Hematopoietic multipotent progenitor cell treated with erythropoietin and hydrocortisone succinate and interleukin-3 and kit ligand, for 8 days (in vitro differentiated cells): ENCODE results near the gene TMEM174.
"Not testable (repeated sequence)": the region's sequence is repeated elsewhere in the genome, so short reads cannot be mapped to it uniquely, and the experiment has no call there.

Experiments
- DNase-seq: peaks from one replicate; pipeline ENCODE4 v3.0.0-alpha.2; 2015

Gene TMEM174

DNA sequence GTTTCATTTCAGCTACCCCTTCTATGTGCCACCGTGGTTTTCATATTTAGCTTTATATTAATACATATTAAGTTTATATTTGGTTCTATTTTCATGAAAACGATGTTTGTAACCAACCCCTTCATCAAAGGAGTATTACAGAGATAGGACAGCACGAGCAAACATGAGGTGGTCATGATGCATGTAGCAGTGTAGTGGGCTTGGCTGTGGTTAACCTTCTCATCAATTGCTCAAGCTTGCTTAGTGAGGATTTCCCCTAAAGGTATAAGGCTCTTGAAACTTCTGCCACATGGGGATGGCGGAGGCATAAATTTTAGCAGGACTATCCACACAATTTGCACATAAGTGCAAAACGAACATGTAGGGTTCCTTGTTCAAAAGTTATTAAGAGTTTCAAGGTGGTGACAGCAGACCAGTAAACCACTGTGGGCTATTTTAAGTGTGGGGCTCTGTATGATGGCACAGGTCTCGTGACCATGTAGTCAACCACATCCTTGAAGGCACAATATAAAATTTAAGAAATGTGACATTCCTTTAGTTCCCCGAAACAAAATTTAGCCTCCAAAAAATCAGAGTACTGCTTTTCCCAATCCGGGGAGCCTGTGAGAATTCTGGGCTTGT lies 24.8 kb downstream of the TMEM174 start:
- no peak for DNase-seq

DNA sequence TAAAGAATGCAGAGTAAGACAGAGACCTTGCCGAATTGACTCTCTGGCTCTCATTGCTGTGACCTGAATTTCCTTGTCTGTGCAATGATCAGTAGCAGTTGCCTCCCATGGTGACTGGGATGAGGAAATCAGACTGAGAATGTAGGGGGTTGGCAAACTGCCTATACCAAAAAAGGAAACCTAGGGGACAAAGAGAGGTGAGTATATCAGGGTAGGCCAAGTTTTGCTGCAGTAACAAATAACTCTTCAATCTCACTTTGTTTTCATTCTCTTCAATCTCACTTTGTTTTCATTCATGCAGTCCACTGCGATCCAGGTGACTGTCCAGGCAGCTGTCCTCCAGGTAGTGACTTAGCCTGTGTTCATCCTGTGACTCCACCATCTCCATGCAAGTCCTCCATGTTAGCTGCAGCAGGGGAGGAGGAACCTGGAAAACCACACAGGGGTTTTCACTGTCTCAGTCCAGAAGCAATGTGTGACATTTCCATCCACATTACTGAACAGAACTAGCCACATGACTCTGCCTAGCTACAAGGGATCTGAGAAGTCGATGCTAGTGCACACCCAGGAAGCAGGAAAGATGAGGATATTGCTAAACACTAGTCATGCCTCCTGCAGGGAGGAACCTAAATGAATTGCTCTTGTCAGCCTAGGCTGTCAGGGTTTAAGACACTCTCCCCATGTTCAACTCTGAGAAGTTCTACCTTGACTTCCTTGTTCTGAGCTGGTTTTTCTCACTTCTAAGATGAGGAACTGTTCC lies 26.0 kb downstream of the TMEM174 start:
- no peak for DNase-seq

GRCh38 chr5:73199671-73200070 lies 26.7 kb downstream of the TMEM174 start:
- DNase-seq = no peak

DNA sequence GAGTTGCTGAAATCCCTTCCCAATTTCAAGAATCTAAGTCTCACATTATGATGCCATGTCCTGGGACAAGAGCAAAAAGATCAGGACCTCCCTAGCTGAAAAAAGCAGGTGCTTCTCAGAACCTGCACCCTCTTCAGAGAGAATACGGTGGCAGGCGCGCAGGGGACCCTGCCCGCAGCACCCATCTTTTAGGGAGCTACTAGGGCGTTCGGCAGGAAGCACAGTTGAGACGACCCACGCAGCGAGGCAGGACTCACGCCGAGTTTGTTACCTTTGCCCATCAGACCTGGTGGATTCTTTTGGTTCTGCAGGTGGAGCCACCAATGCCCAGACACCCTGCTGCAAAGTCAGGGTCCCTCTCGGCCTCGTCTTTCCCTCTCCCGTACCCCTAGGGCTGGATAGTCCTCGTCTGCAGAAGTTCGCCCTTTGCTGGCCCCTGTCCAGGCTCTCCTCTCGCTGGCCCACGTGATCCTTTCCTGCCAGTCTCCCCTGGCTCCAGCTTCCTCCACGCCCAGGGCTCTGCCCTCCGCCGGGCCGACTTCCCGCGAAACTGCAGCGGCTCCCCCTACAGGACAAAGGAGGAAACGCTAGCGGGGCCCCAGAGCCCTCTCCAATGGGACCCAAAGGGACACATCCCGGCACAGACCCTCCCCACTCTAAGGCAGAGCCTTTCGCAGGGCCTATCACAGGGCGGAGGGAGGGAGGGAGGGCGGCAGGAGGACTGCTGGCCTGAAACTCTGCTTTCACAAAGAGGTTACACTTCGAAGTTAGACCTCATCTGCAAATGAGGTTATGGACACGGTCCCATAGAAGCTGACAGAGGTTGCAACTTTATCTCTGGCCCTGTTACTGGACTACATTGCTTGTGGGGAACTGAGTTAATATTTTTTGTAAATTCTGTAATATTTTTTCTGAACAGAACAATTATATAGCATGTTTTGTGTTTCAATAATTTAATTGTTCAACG lies 28.8 kb downstream of the TMEM174 start:
- peak; percentile 85 for DNase-seq

DNA sequence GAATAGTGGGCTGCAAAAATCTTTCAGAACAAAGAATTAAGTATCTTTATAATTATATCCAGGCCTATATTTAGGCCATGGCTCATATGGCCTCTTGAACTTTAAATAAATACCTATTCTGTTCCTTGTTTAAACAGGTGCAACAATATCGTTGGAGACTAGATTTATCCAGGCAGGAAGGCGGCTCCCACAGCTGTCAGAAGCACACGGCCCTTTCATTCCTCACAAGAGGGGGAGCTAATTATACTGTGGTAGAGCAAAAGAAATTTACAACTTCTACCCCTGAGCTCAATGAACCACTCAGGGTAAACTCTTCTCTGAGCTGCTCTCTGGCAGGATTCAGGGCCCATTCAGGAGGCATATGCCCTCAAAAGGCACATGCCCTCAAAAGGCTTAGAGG lies 31.3 kb downstream of the TMEM174 start:
- DNase-seq = no peak

DNA sequence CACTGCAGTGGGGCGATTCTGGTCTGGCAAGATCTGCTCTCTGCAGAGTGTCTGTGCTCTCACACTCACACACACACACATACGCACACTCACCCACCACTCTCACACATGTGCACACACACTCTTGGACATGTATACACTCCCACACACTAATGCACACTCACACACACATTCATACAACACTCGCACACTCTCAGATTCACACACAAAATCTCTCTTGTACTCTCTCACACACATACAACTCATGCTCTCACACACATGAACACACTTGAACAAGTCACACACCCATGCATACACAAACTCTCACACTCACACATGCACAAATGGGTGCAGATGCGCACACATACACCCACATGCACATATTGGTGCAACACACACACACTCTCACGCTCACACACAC lies 31.7 kb downstream of the TMEM174 start:
- DNase-seq = no peak

GRCh38 chr5:73205305-73205704 lies 32.3 kb downstream of the TMEM174 start:
- DNase-seq = peak; percentile 92

DNA sequence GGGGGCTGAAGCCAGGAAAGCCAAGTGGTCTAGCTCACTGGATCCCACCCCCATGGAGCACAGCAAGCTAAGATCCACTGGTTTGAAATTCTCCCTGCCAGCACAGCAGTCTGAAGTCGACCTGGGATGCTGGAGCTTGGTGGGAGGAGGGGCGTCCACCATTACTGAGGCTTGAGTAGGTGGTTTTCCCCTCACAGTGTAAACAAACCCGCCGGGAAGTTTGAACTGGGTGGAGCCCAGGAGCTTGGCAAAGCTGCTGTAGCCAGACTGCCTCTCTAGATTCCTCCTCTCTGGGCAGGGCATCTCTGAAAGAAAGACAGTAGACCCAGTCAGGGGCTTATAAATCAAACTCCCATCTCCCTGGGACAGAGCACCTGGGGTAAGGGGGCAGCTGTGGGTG lies 34.2 kb downstream of the TMEM174 start:
- not testable (repeated sequence) for DNase-seq

GRCh38 chr5:73209075-73209474 lies 36.1 kb downstream of the TMEM174 start:
- DNase-seq = not testable (repeated sequence)

DNA sequence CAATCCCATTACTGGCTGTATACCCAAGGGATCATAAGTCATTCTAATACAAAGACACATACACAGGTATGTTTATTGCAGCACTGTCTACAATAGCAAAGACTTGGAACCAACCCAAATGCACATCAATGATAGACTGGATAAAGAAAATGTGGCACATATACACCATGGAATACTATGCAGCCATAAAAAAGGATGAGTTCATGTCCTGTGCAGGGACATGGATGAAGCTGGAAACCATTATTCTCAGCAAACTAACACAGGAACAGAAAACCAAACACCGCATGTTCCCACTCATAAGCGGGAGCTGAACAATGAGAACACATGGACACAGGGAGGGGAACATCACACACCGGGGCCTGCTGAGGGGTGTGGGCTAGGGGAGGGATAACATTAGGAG lies 39.7 kb downstream of the TMEM174 start:
- not testable (repeated sequence) for DNase-seq

DNA sequence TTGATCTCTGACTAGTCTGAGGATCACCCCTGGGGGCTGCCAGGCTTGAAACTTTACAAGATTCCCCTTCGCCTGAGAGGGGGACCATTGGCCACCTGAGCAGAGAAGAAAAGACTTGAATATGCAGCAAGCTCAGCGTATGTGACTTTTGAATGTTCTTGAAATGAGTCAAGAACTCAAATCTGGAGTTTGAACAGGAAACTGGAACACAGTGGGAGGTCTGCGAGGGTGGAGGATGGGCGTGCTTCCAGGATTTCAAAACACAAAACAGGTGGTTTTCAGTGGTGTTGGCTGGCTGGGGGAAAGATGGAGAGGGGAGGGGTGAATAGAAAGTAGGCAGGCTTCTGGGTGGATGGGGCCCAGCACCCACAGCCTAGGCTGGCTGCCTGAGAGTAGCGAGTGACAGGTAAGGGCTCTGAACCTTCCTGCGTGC lies 40.6 kb downstream of the TMEM174 start:
- DNase-seq = no peak

DNA sequence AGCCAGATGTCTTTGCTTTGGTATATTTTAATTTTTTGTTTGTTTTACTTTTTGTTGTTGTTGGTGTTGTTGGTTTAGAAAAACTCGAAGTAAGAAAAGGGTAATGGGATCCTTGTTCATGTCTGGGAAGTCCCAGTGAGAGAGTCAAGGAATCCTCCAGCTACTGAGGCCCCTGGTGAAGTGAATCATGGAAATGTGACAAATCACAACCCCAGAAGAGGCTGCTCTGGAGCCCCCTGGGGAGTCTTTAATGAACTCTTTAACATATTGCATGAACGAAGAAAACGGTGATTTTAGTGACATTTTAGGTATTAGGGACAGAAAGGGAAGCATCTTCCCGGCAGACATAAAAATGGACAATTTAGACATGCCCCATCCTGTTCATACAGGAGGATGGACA lies 41.3 kb downstream of the TMEM174 start:
- no peak for DNase-seq

DNA sequence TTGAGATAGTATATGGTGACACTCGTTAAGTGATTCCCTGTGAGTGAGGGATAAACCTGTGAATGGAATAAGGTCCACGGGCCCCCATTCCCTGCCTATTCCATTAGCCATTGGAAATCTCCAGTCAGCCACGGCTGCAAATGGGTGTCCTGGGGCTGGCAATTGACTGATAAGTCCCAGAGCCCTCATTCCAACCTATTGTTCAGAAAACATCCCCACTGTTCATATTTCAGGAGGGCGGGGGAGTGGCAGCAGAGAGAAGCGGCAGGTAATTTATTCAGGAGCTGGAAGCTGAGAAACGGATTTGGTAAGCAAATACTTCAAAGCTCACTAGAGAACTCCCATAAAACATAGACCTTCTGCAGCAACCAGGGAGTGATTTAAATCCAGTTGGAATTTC lies 42.0 kb downstream of the TMEM174 start:
- DNase-seq = no peak

DNA sequence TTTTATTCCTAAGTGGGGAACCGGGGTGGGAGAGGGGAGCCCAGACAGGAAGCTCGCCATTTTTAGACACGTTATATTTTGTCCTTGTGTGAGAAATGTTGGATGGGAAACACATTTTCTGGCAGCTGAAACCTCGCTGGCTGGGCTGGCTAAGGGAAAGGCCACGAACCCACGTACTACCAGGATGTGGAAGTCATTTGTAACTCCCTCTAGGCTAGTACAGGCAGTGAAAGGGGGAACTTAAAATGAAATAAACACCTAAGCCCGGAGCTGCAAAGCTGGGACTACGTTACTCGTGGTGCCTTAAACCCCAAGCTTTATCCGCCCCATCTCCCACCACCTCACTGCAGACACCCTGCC lies 42.5 kb downstream of the TMEM174 start:
- DNase-seq = no peak

- peak; percentile 76 for DNase-seq
These were observed 43.1 kb downstream of the TMEM174 start for GRCh38 chr5:73215891-73216610.

- DNase-seq = peak; percentile 20
These were observed 45.7 kb downstream of the TMEM174 start for GRCh38 chr5:73218552-73219171.

DNA sequence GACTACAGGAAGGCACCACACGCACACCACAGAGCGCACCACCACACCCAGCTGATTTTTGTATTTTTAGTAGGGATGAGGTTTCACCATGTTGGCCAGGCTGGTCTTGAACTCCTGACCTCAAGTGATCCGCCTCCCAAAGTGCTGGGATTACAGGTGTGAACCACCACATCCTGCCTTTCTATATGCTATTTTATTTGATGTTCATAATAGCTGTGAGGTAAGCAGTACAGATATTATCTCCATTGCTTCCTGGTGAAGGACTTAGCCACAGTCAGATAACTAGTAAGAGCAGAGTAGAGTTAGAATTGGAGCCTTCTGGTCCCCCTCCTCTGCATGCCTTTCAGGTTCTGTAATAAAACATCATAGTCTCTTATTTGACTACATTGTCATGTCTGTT lies 46.3 kb downstream of the TMEM174 start:
- DNase-seq = not testable (repeated sequence)

GRCh38 chr5:73221161-73221560 lies 48.2 kb downstream of the TMEM174 start:
- no peak for DNase-seq

DNA sequence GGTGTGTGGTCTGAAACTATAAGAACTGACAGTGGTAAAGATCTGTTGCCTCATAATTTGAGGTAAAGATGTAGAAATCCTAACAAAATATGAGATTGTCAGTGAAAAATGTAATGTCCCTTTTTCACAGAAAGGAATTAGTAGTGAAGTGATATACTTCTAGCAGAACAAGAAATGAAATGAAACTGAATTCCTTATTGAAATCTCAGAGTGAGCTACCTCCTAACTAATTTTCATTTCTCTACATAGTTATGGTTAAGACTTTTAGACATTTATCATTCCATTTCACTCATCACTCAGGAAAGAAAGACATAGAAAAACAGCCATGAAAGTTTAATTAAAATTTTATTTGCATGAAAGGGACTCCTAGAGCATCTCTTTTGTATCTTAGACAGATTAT lies 48.7 kb downstream of the TMEM174 start:
- DNase-seq = no peak

- no peak for DNase-seq
These were observed 49.2 kb downstream of the TMEM174 start for GRCh38 chr5:73222173-73222572.
